HG02763 (cell line): ENCODE measurements around the gene TEK.

Source experiments
- ATAC-seq: cut with Tn5 transposase; IDR thresholded peaks from one replicate; pipeline ENCODE4 v1.9.1; 2021; ENCODE audit warnings: mild to moderate bottlenecking, moderate library complexity; ENCODE audit not compliant: unreplicated experiment

Gene TEK

DNA sequence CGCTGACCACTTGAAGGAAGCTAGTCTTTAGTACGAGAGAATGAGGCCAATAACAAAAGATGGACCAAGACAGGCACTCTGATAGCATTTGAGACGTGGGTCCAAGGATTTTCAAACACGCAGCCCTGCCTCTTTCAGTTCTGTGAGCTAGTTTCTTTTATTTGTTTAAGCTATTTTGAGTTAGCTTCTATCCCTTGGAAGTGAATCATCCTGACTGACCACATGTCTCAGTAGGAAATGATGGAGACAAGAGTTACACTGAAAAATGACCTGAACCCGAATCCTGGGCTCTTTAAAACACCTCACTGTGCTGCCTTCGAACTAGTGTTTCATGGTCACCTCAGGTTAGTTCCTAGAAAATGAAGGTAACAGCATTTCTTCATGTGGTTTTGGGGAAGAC is 9.9 kb downstream of the TEK start:
- ATAC-seq = no peak

DNA sequence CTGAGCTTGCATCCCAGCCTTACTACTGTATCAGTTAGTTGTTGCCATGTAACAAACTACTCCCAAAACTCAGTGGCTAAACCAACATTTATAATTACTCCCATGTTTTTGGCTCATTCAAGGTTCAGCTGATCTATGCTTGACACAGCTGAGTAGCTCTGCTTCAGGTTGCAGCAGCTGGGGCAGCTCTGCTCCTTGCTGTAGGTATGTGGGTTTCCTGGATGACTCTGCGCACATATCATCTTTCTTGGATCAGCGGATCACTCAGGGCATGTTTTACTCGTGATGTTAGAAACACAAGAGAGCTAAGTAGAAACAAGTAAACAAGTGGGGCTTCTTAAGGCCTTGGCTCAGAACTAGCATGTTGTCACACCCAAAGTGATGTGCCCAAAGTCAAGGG is 15.1 kb downstream of the TEK start:
- ATAC-seq = no peak

DNA sequence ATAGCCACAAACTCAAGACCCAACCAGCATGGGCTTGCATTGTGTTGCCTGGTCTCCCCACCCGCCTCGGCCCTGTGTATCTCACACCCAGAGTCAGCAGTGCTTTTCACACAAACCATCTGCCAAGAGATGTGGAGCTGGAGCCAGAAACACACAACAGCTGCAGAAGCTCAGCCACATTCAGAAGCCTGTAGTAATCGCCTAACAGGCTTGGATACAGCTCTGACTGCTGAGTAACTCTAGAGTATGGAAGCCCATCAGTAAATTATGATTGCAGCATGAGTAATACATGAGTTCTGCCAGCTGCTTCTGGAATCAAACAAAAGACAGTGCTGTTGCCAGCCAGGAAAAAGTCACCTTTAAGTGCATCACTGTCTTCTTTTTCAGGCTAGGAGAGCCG is 16.0 kb downstream of the TEK start:
- no peak for ATAC-seq

DNA sequence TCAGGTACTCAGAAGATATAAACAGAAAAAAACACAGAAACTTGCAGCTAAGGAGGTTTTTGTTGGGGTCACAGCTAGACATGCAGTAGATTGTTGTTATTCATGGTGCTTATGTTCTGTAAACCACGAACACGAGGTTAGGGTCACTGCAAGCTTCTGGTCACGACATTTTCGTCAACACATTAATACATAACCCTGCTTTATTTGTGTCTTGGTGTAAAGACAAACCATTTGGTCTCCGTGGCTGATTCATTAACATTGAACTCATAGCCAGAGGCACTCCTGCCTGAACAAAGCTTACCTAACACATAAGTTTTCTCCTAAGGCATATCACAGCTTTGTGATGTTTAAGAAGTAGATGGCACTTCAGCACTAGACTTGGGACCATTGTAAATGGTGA is 16.9 kb downstream of the TEK start:
- no peak for ATAC-seq

DNA sequence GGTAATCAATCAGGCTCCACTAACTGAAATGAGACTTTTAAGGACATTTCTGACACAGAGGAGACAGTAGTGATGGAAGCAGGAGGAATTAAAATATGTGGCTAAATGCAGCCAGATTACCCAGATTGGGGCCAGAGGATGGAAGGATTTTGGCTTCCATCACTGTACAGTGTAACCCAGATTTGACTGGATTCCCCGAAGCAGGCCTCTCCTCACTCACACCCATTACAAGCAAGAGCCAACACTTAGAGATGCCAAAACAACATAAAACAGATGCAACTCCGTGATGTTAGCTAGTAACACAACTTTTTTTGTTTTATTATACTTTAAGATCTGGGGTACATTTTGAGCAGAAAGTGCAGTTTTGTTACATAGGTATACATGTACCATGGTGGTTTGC is 17.6 kb downstream of the TEK start:
- ATAC-seq = no peak

DNA sequence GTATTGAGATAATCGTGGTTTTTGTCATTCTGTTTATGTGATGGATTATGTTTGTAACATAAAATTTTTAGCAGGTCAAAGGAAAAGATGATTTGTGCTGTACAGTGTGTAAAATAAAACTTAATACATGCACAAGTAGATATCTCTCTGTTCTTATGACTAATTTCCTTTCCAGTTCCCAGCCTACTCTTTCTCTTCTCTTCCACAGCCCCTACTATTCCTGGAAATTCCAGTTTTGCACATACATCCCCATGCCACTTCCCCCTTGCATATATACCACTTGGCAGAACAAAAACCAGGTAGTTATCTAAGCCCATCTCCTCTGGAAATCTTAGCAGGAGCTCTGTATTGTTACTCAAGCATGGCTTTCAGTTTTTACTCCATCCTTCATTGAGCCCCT is 20.2 kb downstream of the TEK start:
- ATAC-seq = no peak

DNA sequence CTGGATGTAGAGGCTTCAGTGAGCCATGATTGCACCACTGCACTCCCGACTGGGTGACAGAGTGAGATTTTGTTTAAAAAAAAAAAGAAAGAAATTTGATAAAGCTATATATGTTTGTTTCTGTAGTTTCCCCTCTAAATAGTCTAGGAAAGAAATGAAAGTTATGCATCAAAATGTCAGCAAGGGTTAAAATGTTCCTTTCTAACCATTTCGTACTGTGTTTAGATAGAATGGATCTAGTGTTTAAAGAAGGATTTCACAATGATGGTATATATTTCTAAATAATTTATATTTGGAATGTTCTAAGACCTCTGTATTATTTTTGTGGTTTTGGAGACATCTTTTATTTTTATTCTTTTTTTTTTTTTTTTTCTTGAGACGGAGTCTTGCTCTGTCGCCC is 22.7 kb downstream of the TEK start:
- no peak for ATAC-seq

DNA sequence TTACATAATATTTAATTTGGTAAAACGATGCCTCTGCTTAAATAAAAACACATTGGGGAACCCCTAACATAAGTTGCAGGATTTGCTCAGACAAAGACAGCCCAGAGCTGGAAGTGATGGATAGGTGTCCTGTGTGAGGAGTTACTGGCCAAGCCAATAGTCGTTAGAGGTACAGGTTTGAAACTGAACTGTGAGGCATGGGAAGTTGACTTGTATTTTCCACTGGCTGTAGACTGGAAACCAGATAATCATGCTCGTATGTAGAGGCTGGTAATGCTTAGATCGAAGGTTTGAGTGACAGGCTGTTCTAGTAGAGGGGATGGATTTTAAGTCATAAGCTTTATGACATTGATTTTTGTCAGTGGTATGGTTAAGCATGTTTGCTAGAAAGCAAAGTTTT is 24.8 kb downstream of the TEK start:
- no peak for ATAC-seq

DNA sequence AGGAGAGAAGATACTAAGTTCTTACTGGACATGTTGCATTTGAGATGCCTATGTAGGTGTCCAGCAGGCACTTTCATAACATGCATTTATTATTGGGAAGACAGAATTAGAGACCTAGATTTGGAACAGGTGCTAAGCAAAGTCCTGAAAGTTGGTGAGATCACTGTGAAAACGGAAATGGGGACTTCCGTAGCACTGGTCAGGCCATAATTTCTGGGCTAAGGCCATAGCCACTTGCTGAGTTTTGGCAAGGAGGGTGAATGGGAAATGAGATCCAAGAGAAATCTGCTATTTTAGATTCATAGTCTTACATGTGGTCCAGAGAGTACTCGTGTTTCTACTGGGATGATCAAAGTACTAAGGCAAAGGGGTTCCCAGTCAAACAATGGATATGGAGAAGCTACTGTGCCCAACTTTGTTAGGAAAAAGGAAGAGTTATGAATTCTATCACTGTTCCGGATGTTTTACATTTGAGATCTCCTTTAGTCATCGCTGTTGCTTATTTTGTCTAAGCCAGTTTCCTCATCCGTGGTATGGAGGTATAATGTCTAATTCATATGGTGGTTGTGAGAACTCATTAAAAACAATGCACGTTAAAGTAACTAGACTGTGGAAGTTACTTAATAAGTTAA is 33.4 kb downstream of the TEK start:
- no peak for ATAC-seq

DNA sequence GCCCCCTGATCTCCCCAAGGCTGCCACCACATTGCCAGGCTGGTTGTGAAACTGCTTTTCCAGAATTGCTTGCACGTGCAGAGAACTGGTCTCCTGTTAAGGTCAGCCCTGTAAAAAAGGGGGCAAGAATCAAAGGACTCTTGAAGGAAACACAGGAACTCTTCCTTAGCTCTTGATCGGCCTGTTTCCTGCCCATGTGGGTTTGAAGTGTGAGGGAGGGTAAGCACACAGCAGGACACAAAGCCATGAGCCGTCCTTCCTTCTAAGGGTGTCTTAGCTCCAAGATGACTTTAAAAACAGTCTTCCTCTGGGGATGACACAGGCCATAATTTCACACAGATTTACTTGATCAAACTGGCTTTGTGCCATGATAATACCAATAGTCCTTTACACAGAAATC is 36.1 kb downstream of the TEK start:
- no peak for ATAC-seq

DNA sequence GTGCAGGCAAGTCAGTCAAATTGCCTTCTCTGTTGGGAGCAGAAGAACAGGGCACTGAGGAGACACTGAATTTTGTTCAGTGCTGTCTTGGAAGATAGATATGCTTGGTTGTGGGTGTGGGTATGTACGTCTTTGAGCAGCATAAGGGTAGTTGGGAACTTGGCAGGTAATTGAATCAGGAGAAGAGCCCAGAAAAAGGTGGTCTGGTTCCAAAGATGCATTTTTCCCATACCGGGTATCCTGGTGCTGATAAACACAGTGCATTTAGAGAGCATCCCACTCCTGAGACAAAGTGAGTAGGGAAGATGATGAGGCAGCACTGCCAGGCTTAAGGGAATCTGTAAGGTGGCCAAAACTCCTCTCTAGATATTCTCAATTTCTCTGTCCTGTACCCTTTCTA is 40.6 kb downstream of the TEK start:
- ATAC-seq = no peak

DNA sequence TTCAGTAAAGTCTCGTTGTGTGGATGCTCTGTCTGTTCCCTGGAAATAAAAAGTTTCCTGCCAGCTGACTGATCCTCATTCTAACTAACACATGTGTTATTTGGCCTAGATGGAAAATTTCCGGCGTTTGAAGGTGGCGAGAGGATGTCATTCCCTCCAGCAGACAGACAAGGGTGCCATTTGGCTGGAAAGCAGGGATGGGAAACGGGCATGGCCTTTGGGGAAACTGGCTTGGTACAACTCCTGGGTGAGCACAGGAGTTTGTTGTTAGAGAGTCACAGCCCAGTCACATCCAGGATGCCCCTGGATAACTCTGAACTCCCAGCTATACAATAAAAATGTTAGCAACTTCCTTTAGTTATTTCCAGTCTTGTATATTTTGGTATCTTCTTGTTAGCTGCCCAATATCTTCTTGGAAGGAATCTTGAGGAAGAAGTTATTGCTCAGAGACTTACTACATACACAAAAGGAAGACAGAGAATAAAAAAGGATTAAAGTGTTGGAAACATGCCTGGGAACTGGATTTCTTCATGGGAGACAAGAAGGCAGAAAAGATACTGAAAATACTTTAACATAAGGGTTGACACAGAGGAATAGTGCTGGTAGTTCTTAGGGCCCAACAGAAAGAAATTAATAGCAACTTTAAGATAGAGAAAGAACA is 41.9 kb downstream of the TEK start:
- ATAC-seq = no peak

DNA sequence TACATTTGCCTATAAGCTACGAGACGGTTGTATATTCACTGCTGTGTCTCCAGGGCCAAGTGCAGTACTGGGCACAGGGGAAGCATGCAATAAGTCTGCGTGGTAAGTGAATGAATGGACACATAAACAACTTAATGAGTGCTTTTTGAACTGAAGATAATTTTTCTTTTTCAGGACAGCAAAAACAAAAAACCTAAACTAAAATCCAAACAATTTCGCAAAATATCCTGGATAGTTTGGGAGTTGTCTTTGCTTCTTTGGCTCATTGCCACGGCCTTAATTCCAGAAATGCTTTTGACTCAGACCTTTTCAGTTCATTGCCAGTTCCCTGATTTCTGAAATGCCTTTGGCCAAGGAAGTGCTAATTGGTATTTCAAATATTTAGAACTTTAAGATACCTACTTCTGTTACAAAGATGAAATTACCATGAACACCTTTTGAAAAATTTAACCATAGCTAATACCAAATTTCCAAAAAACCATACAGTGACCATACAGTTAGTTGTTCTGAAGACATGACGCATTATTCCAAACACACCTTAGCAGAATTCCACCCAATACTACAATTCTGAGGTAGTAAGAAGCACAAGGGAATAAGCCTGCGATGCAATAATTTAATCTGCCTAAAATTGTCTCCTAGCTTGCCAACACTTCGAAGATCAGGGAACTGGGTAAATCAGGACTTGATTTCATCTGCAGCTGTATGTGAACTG is 42.8 kb downstream of the TEK start:
- no peak for ATAC-seq

DNA sequence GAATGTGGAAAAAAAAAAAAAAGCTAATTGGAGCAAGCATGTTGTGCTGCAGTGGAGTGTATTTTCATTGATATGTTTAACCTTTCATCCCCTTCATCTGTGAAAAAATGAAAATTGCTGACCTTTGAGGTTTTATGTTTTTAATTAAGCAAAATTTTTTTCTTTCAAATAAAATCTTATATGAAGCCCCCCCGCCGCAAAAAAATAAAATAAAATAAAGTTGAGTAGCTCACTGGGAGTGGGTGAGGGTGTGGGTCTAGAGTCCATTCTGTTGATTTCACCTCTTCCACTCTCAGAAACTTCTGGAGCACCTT is 43.3 kb downstream of the TEK start:
- ATAC-seq = no peak

DNA sequence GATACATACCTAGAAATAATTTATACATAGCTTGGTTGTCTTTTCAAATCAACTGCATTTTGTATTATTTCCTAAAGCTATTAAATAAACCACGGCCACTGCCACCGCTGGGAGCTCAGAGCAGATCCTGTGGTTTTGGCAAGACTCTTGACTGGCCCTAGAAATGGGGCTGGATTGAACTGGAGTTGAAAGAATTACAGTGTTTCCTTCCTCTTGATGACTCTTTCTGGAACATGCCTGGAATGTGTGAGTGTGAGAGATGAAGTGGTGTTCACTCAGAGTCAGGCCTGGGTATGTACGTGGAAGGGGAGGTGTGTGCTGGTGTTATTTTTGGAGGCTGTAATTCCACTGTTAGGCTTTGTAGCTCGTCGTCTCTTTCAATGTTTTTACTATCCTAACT is 45.9 kb downstream of the TEK start:
- ATAC-seq = no peak

DNA sequence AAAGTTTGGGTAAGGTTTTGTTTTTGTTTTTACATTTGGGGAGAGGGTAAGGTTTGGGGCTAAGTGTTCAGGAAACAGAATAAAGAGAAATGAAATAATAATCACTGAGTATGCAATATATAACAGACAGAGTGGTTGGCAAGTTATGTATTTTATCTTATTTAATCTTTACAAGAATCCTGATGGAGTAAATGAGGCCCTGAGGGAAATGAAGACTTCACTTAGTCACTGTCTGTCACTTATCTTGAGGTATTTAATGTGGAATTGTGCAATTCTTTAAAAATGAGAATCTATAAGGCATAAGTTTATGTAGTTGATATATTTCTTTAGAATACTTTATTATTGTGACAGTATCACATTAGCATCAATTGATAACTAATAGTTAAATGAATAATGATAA is 48.1 kb downstream of the TEK start:
- no peak for ATAC-seq

DNA sequence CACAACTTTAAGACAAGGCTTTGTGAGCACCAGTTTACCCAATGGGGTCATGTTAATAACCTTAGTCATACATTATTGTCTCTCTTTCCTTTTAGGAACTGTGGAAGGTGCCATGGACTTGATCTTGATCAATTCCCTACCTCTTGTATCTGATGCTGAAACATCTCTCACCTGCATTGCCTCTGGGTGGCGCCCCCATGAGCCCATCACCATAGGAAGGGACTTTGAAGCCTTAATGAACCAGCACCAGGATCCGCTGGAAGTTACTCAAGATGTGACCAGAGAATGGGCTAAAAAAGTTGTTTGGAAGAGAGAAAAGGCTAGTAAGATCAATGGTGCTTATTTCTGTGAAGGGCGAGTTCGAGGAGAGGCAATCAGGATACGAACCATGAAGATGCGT is 48.7 kb downstream of the TEK start:
- no peak for ATAC-seq

DNA sequence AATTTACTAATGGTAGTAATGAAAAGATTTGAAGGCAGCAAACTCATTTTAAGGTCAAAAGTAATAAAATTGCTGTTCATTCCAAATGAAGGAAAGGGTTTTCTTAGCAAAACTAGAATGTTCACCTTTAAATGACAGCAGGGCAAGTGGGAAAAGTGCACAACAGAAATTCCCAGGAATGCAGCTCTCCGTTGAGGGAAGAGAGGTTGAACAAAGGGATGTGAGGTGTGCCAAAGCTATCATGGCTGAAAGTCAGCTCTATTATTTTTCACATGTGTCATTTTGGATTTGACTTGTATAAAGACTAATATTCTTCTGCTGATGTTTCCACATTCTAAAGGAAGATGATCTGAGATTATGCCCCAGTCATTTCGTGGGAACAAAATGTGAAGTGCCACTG is 51.6 kb downstream of the TEK start:
- no peak for ATAC-seq

DNA sequence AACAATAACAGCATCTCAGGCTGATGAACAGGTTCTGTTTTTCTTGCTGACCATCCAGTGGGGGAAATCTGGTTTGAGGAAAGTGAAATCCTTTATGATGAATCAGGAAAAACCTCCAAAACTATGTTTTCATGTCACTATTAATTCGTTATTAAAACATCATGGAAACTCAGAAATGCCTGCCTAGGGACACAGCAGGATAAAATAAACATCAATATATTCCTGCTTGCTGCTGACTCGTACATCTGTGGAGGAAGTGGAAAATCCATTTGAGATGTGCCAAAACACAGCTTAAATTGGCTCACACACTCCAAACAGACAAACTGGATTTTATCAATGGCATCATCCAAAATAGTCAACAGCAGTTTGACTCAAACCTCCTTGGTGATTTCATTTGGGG is 53.0 kb downstream of the TEK start:
- ATAC-seq = no peak

DNA sequence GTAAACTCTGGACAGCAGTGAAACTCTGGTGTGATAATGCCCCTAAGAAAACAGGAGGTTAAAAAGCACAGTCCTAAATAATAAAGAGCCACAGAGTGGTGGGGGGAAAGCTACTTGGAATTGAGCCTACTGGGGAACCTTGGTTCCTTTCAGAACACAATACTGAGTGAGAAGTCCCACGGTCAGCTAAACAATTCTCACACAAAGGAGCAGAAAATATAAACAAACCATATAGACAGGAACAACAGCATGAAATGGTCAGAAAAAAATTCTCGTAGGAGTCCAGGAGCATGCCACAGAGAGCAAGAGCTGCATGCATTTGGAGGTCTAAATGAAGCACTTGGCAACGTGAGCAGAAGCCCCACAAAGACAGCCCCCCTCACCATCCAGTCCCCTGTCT is 56.0 kb downstream of the TEK start:
- no peak for ATAC-seq

DNA sequence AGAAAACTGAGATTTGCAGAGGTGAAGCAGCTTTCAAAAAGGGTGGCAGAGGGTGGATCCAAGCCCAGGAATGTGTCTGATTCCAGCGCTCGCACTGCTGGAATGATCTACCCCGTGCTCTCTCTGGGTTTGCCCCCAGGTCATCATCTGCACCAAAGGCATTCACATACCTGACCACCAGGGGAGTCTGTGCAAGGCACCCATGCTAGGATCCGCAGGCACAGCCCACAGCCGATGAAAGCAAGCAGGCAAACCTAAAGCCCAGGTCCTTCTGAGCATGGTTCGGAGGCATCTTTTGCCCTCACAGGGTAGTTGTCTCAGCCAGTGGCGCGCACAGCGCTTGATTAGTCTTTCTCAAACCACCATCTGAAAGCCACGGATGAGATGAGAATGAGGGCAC is 56.6 kb downstream of the TEK start:
- no peak for ATAC-seq

DNA sequence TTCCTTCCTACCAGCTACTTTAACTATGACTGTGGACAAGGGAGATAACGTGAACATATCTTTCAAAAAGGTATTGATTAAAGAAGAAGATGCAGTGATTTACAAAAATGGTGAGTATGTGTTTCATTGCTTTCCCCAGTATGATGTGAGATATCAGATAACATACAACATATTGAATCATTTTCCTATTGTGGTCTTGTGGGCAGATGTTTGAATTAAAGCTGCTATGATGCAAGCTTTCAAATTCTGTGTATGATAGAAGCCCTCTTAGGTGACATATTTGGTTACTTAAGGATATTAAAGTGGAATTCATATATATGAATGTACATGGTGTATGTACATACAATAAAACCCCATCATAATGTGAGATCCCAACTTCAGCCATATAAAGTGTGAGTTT is 59.5 kb downstream of the TEK start:
- no peak for ATAC-seq

DNA sequence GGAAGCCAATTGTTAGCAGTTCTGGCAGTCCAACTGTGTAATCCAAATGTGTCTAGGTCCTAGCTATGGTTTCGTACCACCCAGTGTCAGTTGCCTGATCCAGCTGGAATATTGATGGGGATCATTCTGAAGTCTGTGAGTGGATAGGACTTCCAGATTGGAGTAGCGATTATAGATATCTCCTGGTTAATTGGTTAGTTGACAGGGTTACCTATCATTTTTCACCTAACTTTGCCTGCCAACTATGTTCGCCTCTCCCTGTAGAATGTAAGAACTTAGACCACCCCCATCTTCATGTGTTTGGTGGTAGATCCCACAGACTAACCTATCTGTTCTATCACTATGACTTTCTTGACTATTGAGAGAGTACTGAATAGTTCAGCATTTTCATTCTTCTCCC is 59.9 kb downstream of the TEK start:
- no peak for ATAC-seq
